Psoas muscle (tissue), 8 donors: ENCODE measurements around the gene DLG5. TPM values are rescaled to one million over a fixed set of nuclear protein-coding genes. Genes with fewer than 3 reads are reported as not detected.
A peak's percentile ranks its signal among the peaks of the same experiment; 100 is the strongest.

Experiments
- ATAC-seq, 4 donors: fragments of 200-7000 bp; cut with Tn5 transposase; one replicate each; pipeline ENCODE4 v1.9.1; 2020; ENCODE audit warnings: moderate library complexity in 3 of 4, mild to moderate bottlenecking in 2 of 4
- DNase-seq, 2 donors: peaks; one replicate each; pipeline ENCODE4 v3.0.0-alpha.2; 2020
- H3K27ac ChIP-seq: fragments of 200-600 bp; one replicate; pipeline ENCODE4 v1.8.0; 2022
- H3K27me3 ChIP-seq, 3 donors: fragments of 200-600 bp in 1 of 3; one replicate each; pipeline versions ENCODE4 v1.6.1 to v1.8.0; 2013 to 2022; ENCODE audit warnings: low read length in 2 of 3, mild to moderate bottlenecking in 2 of 3, moderate library complexity in 1 of 3; ENCODE audit not compliant: insufficient read depth in 3 of 3
- H3K36me3 ChIP-seq, 2 donors: fragments of 200-600 bp in 1 of 2; one replicate each; pipeline versions ENCODE4 v1.6.1 to v1.8.0; 2013 to 2022; ENCODE audit warnings: low read depth in 1 of 2, mild to moderate bottlenecking in 1 of 2, moderate library complexity in 1 of 2; ENCODE audit not compliant: insufficient read depth in 1 of 2
- H3K4me1 ChIP-seq: fragments of 200-600 bp; one replicate; pipeline ENCODE4 v1.8.0; 2022
- H3K4me3 ChIP-seq: fragments of 200-600 bp; one replicate; pipeline ENCODE4 v1.8.0; 2022; ENCODE audit warnings: mild to moderate bottlenecking
- H3K9me3 ChIP-seq: fragments of 200-600 bp; one replicate; pipeline ENCODE4 v1.8.0; 2022
- CTCF ChIP-seq: fragments of 200-600 bp; IDR thresholded peaks from one replicate; pipeline ENCODE4 v1.8.0; 2022; ENCODE audit warnings: antibody characterized with exemption
- WGBS, 3 donors: extraction: QIAGEN DNeasy Blood & Tissue Kit; methylation state at CpG; one replicate each; pipeline versions ENCODE4 v1.1.6 to v1.1.7; 2013; 5-methylcytosine and 5-hydroxymethylcytosine counted together
- intact Hi-C, 2 donors: fragments of 100-400 bp; cut with DNase I; formaldehyde crosslinking; loops; one replicate each; pipeline versions ENCODE4 v1.11.0 to v1.14.2; 2022
- polyA plus RNA-seq, 3 donors: library from polyadenylated mRNA; stranded (reverse); fragments of 200-250 nt; gene quantifications; one replicate each; pipeline ENCODE4 v1.2.3, GENCODE V29; 2013
- total RNA-seq, 4 donors: library from RNA; stranded (reverse); fragmentation: NEBNext Ultra II Directional in 2 of 4; extraction: Animal tissue kit (Norgen Biotek cat#: 25700) in 2 of 4; gene quantifications; one replicate each; pipeline versions ENCODE4 v1.2.1 to v1.2.4, GENCODE V29; 2021 to 2023
- donor health status: healthy with polysubstance abuse.
- donor health status: DM: no; HTN: no; CAD: no; lungs with moderate emphysema.
- donor health status: Bipolar disorder and iron deficiency.
- donor health status: healthy.
- donor health status: DM: yes; HTN: yes; CAD: no.
- donor health status: DM: no; HTN: no; CAD: no.
- donor health status: DM: no; HTN: no; CAD: no.
- donor health status: DM: yes; HTN: yes; CAD: no.

The DLG5 gene
- total and polyA plus RNA-seq, 7 donors = 10.2 to 62.9 (median 36.9) TPM

- 92 to 94% (median 92%) methylated on average over 27 of the region's 27 CpGs for WGBS, 3 donors
- Histone ChIP-seq H3K27ac (no peak overlapping the region), H3K9me3 (peaks cover 4% of the 10 kb centered on the region), H3K36me3 (peaks cover 0 to 32% of the 10 kb centered on the region in 2 donors), H3K4me3 (no peak overlapping the region), H3K27me3 (no peaks in the 10 kb centered on the region), H3K4me1 (no peaks in the 10 kb centered on the region)
- ATAC-seq (no peak), DNase-seq (no peak)
- no peak for TF ChIP-seq CTCF
- intact Hi-C loops = no loop called here
Measured at GRCh38 chr10:77781451-77782327, 144.9 kb downstream of the DLG5 start.

DNA sequence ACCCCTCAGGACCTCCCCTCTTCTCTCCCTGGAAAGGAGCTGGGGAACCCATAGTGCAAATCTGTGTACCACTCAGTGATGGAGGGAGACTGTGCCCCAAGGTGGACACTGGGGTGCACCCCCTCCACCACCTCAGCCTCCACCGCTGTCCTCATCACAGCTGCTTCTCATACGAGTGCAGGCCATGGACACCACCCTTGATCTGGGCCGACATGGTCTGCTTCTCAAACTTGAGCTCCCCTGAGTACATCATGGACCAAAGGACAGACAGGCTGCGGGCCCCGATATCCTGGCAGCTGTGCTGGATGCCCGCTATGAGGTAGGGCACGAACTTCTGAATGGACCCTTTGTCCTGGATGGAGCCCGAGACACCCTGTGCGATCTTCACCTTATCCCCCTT is 146.4 kb downstream of the DLG5 start:
- no peak for ATAC-seq
- Histone ChIP-seq H3K36me3 (peaks cover 0 to 20% of the 10 kb centered on the region in 2 donors), H3K4me1 (no peaks in the 10 kb centered on the region), H3K4me3 (no peak overlapping the region), H3K27ac (no peak overlapping the region), H3K9me3 (peaks cover 7% of the 10 kb centered on the region), H3K27me3 (no peaks in the 10 kb centered on the region)
- intact Hi-C loops = no loop called here
- WGBS, 3 donors = 96 to 97% (median 96%) methylated on average over 9 of the region's 9 CpGs
- DNase-seq = no peak
- no peak for TF ChIP-seq CTCF

DNA sequence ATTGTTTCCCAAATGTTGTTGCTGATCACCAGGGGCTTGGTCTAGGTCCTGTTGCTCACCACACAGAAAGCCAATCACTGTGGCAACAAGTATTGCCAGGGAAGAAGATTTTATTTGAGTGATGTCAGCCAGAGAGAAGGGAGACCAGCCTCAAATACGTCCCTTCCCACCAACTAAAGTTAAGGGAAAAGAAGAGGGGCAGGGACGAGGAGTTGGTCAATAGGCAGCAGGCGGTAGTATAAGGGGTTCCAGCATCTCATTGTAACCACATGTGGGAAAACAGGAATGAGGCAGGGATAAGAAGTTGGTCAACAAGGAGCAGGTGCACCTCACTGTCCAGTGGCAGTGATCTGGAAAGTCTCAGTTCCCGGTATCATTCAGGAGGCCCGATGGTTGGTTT is 150.1 kb downstream of the DLG5 start:
- Histone ChIP-seq H3K9me3 (peaks cover 7% of the 10 kb centered on the region), H3K4me1 (no peaks in the 10 kb centered on the region), H3K27me3 (no peaks in the 10 kb centered on the region), H3K36me3 (peaks cover 0 to 7% of the 10 kb centered on the region in 2 donors), H3K4me3 (no peak overlapping the region), H3K27ac (no peak overlapping the region)
- DNase-seq = no peak
- TF ChIP-seq CTCF = no peak
- intact Hi-C loops = no loop called here
- no peak for ATAC-seq
- WGBS, 3 donors = 87 to 98% (median 89%) methylated on average over 5 of the region's 5 CpGs

GRCh38 chr10:77774940-77775391 is 151.6 kb downstream of the DLG5 start:
- Histone ChIP-seq H3K9me3 (peaks cover 7% of the 10 kb centered on the region), H3K27ac (no peak overlapping the region), H3K36me3 (peaks cover 0 to 3% of the 10 kb centered on the region in 2 donors), H3K4me1 (no peaks in the 10 kb centered on the region), H3K27me3 (no peaks in the 10 kb centered on the region), H3K4me3 (no peak overlapping the region)
- intact Hi-C loops = no loop called here
- 73 to 79% (median 76%) methylated on average over 1 of the region's 1 CpG for WGBS, 3 donors
- ATAC-seq (peak; percentile 24 to 68 (median 46)), DNase-seq (no peak)
- TF ChIP-seq CTCF = no peak
